ENCODE results near the gene DGKI.

DNA sequence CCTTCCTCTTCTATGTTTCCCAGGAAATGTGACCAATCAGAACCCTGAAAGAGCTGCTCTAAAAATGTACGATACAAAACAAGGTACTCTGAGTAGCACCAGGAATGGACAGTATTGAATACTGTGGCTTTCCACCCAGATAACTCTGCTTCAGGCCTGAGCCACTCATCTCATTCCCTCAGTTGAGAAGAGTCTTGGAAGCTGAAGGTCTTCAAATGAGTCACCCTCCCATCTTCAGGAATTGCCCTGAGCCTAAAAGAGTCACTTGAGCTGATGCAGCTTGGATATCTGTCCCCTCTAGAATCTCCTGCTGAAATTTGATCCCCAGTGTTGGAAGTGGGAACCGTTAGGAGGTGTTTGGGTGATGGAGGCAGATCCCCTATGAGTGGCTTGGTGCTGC, 210.4 kb downstream of the DGKI start:
- TF ChIP-seq MAFK (IDR thresholded peaks at IDR 0.05; ENCODE audit: low read depth, low read length) (no peak), POLR2A (IDR thresholded peaks at IDR 0.05; ENCODE audit: low read depth, low read length) (no peak), RCOR1 (IDR thresholded peaks at IDR 0.05; ENCODE audit: insufficient replicate concordance, low read length) (no peak), CEBPB (IDR thresholded peaks at IDR 0.05; ENCODE audit: low read depth, low read length) (no peak), SMC3 (IDR thresholded peaks at IDR 0.05; ENCODE audit: low read depth, low read length) (no peak), RAD21 (IDR thresholded peaks at IDR 0.05; ENCODE audit: low read length) (no peak), MAZ (IDR thresholded peaks at IDR 0.05; ENCODE audit: borderline replicate concordance, low read depth, low read length) (no peak), MXI1 (IDR thresholded peaks at IDR 0.05; ENCODE audit: borderline replicate concordance, low read depth, low read length) (no peak), NFE2L2 (IDR thresholded peaks at IDR 0.05; ENCODE audit: low read depth, low read length) (no peak), RFX5 (IDR thresholded peaks at IDR 0.05; ENCODE audit: low read depth, low read length) (no peak), BHLHE40 (IDR thresholded peaks at IDR 0.05; ENCODE audit: low read depth, low read length) (no peak)
- TF ChIP-seq, protein P1, sequence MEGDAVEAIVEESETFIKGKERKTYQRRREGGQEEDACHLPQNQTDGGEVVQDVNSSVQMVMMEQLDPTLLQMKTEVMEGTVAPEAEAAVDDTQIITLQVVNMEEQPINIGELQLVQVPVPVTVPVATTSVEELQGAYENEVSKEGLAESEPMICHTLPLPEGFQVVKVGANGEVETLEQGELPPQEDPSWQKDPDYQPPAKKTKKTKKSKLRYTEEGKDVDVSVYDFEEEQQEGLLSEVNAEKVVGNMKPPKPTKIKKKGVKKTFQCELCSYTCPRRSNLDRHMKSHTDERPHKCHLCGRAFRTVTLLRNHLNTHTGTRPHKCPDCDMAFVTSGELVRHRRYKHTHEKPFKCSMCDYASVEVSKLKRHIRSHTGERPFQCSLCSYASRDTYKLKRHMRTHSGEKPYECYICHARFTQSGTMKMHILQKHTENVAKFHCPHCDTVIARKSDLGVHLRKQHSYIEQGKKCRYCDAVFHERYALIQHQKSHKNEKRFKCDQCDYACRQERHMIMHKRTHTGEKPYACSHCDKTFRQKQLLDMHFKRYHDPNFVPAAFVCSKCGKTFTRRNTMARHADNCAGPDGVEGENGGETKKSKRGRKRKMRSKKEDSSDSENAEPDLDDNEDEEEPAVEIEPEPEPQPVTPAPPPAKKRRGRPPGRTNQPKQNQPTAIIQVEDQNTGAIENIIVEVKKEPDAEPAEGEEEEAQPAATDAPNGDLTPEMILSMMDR (conservative IDR thresholded peaks at IDR 0.05; ENCODE audit: low read depth, low read length) = no peak
- TF ChIP-seq, protein P2, sequence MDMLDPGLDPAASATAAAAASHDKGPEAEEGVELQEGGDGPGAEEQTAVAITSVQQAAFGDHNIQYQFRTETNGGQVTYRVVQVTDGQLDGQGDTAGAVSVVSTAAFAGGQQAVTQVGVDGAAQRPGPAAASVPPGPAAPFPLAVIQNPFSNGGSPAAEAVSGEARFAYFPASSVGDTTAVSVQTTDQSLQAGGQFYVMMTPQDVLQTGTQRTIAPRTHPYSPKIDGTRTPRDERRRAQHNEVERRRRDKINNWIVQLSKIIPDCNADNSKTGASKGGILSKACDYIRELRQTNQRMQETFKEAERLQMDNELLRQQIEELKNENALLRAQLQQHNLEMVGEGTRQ (IDR thresholded peaks at IDR 0.05; ENCODE audit: low read depth, low read length) = no peak
